Inflammatory macrophage (primary cell): Measurements from ENCODE around the gene MCTP1.

Source experiments
- DNase-seq, 2 donors: peaks; one replicate each; pipeline ENCODE4 v3.0.0-alpha.2; 2020 to 2022

The MCTP1 gene

DNA sequence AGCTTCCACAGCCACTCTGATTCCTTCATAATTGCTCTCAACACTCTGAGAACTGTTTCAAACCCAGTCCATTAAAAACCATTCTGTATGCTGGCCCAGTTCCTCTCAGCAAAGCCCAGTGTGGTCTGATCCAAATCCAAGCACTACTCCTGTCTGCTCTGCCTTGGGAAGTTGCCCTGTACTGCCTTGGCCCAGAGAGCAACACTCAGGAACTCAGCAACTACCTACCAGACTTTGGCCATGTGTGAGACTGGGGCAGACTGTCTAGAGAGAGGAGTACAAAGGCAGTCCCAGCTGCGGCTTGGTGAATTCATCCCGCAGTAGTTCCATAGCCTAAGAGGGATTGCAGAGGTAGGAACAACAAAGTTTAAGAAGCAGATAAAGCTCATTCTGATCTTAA, 214.4 kb downstream of the MCTP1 start:
- DNase-seq, result no peak

GRCh38 chr5:95069948-95070347, 214.9 kb downstream of the MCTP1 start:
- peak; percentile 63 to 64 for DNase-seq

- DNase-seq, result no peak
These were observed 215.9 kb downstream of the MCTP1 start for GRCh38 chr5:95069021-95069420.

- DNase-seq, result no peak
These were observed 216.5 kb downstream of the MCTP1 start for GRCh38 chr5:95068289-95068910.

- DNase-seq, result peak in 1 of 2 donors; percentile 29
These were observed 218.8 kb downstream of the MCTP1 start for GRCh38 chr5:95066048-95066447.

DNA sequence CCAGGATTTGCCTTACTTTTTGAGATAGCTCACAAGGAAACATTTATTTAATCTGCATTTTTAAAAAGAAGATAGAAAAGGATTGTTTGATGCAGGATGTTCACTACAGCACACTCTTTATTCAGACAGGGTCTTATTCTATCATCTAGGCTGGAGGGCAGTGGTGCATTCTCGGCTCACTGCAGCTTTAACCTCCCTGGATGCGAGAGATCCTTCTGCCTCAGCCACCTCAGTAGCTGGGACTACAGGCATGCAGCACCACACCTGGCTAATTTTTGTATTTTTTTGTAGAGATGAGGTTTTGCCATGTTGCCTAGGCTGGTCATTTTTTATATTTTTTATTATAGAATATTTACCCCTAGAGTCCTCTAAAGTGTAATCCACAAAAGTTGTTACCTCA, 221.4 kb downstream of the MCTP1 start:
- DNase-seq, result no peak

DNA sequence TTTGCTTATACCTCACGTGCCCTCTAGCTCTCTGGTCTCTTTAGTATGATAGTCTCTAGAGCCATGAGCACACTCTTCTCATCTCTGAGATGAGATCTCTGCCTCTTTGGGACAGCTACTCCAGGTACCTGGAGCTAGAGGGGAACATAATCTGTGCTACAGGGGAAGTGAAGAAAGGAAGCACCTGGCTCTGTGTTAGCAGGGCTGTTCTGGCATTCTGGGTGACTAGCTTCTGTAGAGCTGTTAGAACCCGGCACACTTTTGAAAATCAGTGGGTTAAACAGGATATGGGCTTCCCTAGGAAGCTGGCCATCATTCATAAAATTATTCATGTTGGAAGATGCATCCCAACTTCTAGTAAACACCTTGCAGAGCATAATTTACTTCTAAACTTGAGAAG, 224.8 kb downstream of the MCTP1 start:
- no peak for DNase-seq

- DNase-seq, result peak; percentile 24 to 49
These were observed 225.3 kb downstream of the MCTP1 start for GRCh38 chr5:95059636-95060035.

DNA sequence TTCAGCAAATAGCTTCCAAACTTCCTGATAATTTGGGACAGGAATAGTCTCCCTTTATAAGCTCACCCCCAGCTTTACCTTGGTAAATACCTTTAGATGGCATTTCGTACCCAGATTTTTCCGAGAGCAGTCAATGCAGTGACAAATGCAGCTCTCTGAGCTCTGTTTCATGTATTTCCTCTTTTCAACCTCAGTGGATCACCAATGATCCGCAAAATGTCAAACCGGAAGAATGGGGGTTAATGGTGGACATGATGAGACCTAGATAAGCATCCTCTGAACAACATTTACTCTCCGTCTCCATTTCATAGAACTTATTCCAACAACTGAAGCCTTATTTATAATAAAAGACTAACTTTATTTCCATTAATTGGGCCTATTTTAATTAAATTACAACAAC, 227.3 kb downstream of the MCTP1 start:
- no peak for DNase-seq

DNA sequence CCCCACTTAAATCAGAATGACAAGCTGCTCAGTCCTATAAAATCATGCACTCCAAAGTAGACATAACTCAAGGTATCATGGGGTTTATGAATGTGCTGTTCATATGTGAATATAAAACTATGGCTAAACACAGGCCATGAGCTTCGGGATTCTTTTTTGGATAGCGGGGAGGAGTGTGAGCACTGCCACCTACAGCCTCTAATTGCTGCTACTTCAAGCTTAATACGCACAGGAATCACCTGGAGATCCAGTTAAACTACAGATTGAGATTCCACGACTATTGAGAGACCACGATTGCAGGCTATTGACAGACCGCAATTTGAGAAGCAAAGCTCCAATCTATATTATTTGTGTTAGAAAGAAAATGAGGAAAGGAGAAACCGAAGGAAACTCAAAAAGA, 231.6 kb downstream of the MCTP1 start:
- DNase-seq, result no peak

DNA sequence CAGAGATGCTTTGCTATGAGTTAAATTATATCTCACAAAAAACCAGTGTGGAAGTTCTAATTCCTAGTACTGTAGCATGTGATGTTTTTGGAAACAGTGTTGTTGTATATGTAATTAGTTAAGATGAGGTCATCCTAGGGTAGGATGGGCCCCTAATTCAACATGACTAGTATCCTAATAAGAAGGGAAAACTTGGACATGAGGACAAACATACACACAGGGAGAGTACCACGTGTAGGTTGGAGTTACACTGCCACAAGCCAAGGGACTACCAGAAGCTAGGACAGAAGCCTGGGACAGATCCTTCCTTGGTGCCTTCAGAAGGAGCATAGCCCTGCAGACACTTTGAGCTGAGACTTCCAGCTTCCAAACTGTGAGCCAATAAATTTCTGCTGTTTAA, 234.2 kb downstream of the MCTP1 start:
- no peak for DNase-seq

- DNase-seq, result peak; percentile 37 to 63
These were observed 236.3 kb downstream of the MCTP1 start for GRCh38 chr5:95048628-95049027.

- no peak for DNase-seq
These were observed 239.5 kb downstream of the MCTP1 start for GRCh38 chr5:95045181-95045965.

GRCh38 chr5:95044096-95044495, 240.8 kb downstream of the MCTP1 start:
- DNase-seq, result no peak

DNA sequence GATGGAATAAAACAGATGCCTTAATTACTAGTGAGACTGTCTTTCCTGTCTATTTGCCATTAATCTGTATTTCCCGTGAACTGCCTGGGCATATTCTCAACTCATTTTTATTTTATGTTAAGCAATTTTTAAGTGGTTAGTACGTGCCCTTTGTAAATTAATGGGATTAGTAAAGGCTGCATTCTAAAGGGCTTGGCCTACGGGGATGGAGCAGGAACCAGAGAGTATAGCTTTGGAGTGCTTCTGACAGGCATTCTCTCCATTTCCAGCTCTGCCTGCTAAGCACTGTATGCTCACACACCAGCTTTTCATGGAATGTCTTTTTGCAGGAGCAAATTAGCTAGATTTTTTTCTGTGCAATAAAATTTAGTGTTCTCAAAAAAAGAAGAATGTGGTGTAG, 241.2 kb downstream of the MCTP1 start:
- DNase-seq, result no peak

DNA sequence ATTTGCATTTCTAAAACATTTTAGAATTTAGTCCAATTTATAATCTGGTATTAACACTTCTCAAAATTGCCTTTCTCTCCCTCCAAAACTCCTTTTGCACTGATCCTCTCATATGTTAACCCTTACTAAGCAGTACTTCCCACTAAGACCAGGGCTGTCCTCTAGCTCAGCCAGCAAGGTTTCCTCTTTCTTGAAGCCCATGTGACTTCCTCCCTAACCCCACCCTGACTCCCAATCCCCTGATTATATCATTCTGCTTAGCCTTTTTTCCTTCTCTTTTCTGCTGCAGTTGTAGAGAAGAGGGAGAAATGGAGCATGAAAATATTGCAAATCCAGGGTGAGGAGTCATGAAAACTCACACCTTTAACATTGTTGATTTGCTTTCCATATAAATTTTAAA, 241.7 kb downstream of the MCTP1 start:
- DNase-seq, result peak; percentile 71 to 72

- no peak for DNase-seq
These were observed 242.9 kb downstream of the MCTP1 start for GRCh38 chr5:95042037-95042436.

- peak; percentile 54 to 56 for DNase-seq
These were observed 248.8 kb downstream of the MCTP1 start for GRCh38 chr5:95035891-95036685.

DNA sequence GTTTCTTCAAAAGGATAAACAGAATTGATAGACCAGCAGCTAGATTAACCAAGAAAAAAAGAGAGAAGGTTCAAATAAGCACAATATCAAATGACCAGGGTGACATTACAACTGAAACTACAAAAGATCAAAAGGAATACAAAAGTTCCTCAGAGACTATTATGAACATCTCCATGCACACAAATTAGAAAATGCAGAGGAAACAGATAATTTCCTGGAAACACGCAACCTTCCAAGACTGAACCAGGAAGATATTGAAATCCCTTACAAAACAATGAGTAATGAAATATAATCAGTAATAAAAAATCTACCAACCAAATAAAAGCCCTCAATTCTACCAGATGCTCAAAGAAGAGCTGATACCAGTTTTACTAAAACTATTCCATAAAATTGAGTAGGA, 252.1 kb downstream of the MCTP1 start:
- DNase-seq, result no peak

DNA sequence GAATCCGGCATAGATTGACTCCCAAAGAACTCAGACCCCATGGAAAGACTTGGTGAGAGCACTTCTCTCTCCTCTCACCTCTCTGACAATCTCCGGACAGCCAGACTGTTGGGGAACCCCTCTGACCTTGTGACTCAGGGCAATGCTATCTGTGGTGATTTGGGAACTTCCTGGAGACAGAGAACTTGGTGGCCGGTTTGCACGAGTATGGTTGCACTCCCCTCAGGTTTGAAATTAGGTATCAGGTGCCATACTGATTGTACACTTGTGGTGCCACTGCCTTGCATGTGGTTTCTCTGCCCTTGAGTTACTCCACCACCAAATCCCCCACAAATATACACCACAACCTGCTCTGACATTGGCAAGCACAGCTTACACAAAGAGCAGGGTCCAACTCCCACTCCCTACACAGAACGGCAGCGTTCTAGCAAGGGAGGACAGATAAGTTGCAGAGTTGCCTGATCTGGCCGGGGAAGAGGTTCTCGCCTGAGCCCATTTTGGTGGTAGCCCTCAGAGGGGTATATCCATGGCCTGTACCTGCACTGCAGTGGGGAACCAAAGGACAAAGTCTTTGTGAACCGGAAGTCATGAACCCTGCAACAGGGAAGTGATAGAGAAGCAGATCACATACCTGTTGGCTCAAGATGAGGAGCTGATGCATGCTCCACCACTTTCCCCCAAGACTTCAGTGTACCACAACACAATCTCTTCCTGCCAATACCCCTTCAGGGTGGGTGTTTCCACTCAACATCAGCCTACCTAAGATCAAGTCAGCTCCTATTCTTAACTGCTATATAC, 255.1 kb downstream of the MCTP1 start:
- DNase-seq, result peak in 1 of 2 donors; percentile 37

- no peak for DNase-seq
These were observed 257.1 kb downstream of the MCTP1 start for GRCh38 chr5:95027775-95028174.

DNA sequence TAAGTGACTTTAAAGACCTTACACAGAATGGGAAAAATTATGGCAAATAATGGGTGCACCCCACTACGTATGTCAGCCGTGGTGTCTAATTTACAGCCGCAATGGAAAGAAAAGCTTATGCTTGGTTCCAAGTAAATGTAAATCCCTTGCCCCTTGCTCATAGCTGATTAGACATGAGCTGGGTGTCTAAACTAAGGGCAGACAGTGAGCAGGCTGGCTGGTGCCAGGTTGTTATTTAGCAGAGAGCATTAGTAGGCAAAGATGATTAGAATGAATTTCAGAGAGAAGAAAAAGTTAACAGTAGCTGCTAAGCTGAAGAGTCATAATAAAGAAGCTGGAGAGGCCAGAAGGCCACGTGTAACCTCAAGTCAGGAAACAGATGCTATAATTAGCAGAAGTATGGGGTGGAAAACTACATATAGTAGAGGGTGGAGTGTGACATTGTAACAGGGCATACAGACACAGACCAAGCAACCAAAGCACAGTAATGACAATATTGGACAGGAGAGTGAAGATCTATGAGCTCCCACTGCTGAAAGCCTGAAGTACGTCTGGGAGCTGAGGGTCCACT, 257.7 kb downstream of the MCTP1 start:
- DNase-seq, result peak; percentile 61 to 76
